Suprapubic skin (tissue), 4 donors: ENCODE data around the gene BUD13. TPM values are rescaled to one million over a fixed set of nuclear protein-coding genes. Genes with fewer than 3 reads are reported as not detected.
A peak's percentile ranks its signal among the peaks of the same experiment; 100 is the strongest.

Source experiments
- DNase-seq, 2 donors: peaks; one replicate each; pipeline ENCODE4 v3.0.0-alpha.2; 2019; ENCODE audit warnings: low spot score in 2 of 2
- H3K27ac ChIP-seq: fragments of 200-600 bp; sonication (generic); one replicate; pipeline ENCODE4 v1.5.1; 2019
- H3K27me3 ChIP-seq: fragments of 200-600 bp; sonication (generic); one replicate; pipeline ENCODE4 v1.5.1; 2019
- H3K36me3 ChIP-seq: fragments of 200-600 bp; sonication (generic); one replicate; pipeline ENCODE4 v1.5.1; 2019
- H3K4me1 ChIP-seq: fragments of 200-600 bp; sonication (generic); one replicate; pipeline ENCODE4 v1.5.1; 2019
- H3K4me3 ChIP-seq: fragments of 200-600 bp; sonication (generic); one replicate; pipeline ENCODE4 v1.5.1; 2019; ENCODE audit warnings: mild to moderate bottlenecking
- H3K9me3 ChIP-seq: fragments of 200-600 bp; sonication (generic); one replicate; pipeline ENCODE4 v1.5.1; 2019
- EP300 ChIP-seq: sonication (generic); formaldehyde crosslinking; IDR thresholded peaks from one replicate; pipeline ENCODE4 v1.6.1; 2017; ENCODE audit warnings: antibody characterized with exemption
- POLR2A ChIP-seq, 2 donors: fragments of 450-650 bp; IDR thresholded peaks; one replicate each; pipeline ENCODE4 v1.6.1; 2017; ENCODE audit warnings: antibody characterized with exemption in 2 of 2, mild to moderate bottlenecking in 2 of 2, moderate library complexity in 2 of 2
- POLR2AphosphoS5 ChIP-seq, 3 donors: sonication (generic); formaldehyde crosslinking; IDR thresholded peaks; one replicate each; pipeline ENCODE4 v1.6.1; 2017; ENCODE audit warnings: antibody characterized with exemption in 3 of 3
- WGBS: methylation state at CpG from one replicate; pipeline ENCODE4 v1.1.5; 2018; 5-methylcytosine and 5-hydroxymethylcytosine counted together
- total RNA-seq, 4 donors: library from RNA; depleted of rRNA; stranded (reverse); fragments of >200 nt; gene quantifications; one replicate each; pipeline ENCODE4 v1.1.0, GENCODE V29; 2016
- TF ChIP-seq, protein P1 (sequence below), 2 donors: fragments of 200-600 bp in 1 of 2; fragments of 450-650 bp in 1 of 2; sonication (generic) in 1 of 2; IDR thresholded peaks; one replicate each; pipeline ENCODE4 v1.5.1; 2016 to 2019; ENCODE audit warnings: antibody characterized with exemption in 2 of 2, mild to moderate bottlenecking in 1 of 2, moderate library complexity in 1 of 2

Gene BUD13
- total RNA-seq, 4 donors from 2014 or later, result 11.5 to 19.4 (median 14.3) TPM

DNA sequence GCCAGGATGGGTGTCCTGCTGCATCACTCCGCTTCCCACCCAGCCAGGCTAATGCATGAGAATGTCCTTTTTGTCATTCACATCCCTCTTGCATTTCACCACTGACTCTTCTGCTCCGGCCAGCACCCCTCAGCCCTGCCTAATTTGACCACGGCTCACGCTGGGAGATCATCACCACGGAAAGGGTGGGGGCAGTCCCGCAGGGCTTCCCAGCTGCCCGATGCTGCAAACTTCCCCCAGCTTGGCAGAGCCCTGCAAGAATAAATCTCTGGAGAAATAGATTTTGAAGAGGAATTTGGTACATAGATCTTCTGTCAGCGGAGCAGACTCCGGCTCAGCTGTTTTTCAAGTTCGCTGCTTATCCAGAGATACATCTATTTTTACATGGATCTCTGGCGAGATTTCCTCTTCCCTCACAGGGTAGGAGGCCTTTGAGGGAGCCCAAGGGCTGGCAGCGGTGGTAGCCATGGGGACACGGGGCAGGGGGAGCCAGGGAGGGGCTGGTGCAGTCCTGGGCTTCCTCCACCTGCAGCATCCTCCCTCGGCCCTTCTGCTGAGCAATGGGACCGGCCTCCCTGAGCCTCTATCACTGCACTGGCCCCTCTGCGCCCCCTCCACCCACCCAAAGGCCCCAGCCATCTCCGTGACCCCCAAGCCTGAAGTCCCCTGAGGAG lies 62.6 kb downstream of the BUD13 start:
- no peak for DNase-seq

DNA sequence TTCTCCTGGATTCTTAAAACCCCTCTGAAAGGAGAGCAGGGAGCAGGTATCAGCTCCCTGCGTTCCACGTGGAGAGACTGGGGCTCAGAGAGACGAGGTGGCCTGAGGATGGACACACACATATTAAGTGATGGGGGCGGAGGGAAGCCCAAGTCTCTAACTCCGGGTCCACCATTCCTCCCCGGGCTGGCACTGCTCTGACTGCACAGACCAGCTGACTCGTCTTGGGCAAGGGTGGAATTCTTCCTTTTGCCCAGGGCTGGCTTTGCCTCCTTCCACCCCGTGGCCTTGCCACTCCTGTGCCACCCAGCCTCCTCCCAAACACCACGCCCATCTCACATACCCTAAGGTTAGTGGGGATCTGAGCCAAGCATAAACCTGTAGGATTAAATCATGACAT lies 65.0 kb downstream of the BUD13 start:
- H3K9me3 ChIP-seq, result no peaks in the 10 kb centered on the region
- peak overlapping the region; percentile 18 for H3K4me3 ChIP-seq
- peaks cover 38% of the 10 kb centered on the region for H3K27me3 ChIP-seq
- WGBS, result 38% methylated on average over 9 of the region's 9 CpGs
- no peak overlapping the region for H3K27ac ChIP-seq
- no peaks in the 10 kb centered on the region for H3K4me1 ChIP-seq
- no peak for DNase-seq
- TF ChIP-seq POLR2A (IDR thresholded peaks at IDR 0.05) (no peak), EP300 (no peak), POLR2AphosphoS5 (IDR thresholded peaks at IDR 0.05) (no peak)
- TF ChIP-seq, protein P1, sequence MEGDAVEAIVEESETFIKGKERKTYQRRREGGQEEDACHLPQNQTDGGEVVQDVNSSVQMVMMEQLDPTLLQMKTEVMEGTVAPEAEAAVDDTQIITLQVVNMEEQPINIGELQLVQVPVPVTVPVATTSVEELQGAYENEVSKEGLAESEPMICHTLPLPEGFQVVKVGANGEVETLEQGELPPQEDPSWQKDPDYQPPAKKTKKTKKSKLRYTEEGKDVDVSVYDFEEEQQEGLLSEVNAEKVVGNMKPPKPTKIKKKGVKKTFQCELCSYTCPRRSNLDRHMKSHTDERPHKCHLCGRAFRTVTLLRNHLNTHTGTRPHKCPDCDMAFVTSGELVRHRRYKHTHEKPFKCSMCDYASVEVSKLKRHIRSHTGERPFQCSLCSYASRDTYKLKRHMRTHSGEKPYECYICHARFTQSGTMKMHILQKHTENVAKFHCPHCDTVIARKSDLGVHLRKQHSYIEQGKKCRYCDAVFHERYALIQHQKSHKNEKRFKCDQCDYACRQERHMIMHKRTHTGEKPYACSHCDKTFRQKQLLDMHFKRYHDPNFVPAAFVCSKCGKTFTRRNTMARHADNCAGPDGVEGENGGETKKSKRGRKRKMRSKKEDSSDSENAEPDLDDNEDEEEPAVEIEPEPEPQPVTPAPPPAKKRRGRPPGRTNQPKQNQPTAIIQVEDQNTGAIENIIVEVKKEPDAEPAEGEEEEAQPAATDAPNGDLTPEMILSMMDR (IDR thresholded peaks at IDR 0.05), result no peak
- no peaks in the 10 kb centered on the region for H3K36me3 ChIP-seq

More for the DNA sequence above, 62.6 kb downstream of the BUD13 start:
- Histone ChIP-seq H3K4me3 (no peak overlapping the region), H3K9me3 (no peaks in the 10 kb centered on the region), H3K4me1 (no peaks in the 10 kb centered on the region), H3K27ac (no peak overlapping the region), H3K36me3 (no peaks in the 10 kb centered on the region), H3K27me3 (peaks cover 38% of the 10 kb centered on the region)
- WGBS, result 13% methylated on average over 13 of the region's 17 CpGs
- TF ChIP-seq POLR2A (IDR thresholded peaks at IDR 0.05) (no peak), EP300 (no peak), POLR2AphosphoS5 (IDR thresholded peaks at IDR 0.05) (no peak)
- TF ChIP-seq, protein P1 (IDR thresholded peaks at IDR 0.05), result no peak

DNA sequence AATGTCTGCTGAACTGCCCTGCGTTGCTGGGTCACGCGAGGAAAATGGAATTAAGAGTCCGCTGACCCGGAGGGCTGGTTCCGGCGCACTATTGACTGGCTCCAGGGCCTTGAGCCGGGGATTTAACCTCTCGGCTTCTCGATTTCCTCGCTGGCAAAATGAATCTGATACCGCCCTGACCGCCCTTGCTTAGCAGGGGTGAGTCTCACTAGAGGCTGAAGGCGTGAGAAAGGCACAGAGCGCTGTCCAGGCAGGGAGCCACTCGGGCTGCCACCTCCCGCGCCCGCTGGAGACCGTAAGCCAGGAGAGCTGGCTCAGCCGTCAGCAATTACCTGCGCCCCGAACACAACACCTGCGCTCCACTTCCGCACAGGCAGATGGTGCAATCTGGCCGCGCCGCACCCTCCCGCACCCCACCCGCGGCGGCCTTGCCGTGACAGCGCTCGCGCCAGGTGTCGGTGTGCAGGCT lies 65.6 kb downstream of the BUD13 start:
- H3K36me3 ChIP-seq, result no peaks in the 10 kb centered on the region
- H3K27ac ChIP-seq, result no peak overlapping the region
- H3K9me3 ChIP-seq, result no peaks in the 10 kb centered on the region
- no peaks in the 10 kb centered on the region for H3K4me1 ChIP-seq
- TF ChIP-seq POLR2A (IDR thresholded peaks at IDR 0.05), result no peak
- TF ChIP-seq POLR2AphosphoS5 (IDR thresholded peaks at IDR 0.05), result no peak
- TF ChIP-seq, protein P1 (IDR thresholded peaks at IDR 0.05), result no peak
- TF ChIP-seq EP300, result no peak
- peaks cover 38% of the 10 kb centered on the region for H3K27me3 ChIP-seq
- WGBS, result no CpG with 5 or more reads among the region's 37 CpGs
- H3K4me3 ChIP-seq, result peak overlapping the region; percentile 18
- no peak for DNase-seq

DNA sequence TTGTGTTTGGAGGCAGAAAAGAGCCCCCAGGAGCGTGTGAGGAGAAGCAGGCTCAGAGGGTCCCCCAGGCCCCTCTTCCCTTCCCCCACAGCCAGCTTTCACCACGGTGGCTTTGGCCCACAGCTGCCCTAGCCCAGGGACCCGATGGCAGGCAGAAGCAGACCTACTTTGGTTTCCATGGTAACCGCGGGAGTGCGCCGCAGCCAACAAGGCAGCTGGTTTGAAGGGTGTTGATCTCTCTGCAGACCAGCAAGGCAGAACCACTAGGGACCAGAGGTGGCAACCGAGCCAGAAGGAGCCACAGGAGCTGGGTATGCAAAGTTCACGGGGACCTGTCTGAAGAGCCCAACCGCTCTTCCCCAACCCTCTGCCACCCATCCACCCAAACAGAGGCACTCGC lies 69.4 kb downstream of the BUD13 start:
- Histone ChIP-seq H3K9me3 (no peaks in the 10 kb centered on the region), H3K4me3 (no peak overlapping the region), H3K27me3 (peaks cover 16% of the 10 kb centered on the region), H3K4me1 (peaks cover 6% of the 10 kb centered on the region), H3K27ac (no peak overlapping the region), H3K36me3 (no peaks in the 10 kb centered on the region)
- 53% methylated on average over 11 of the region's 11 CpGs for WGBS
- TF ChIP-seq POLR2A (IDR thresholded peaks at IDR 0.05) (no peak), POLR2AphosphoS5 (IDR thresholded peaks at IDR 0.05) (no peak), EP300 (no peak)
- TF ChIP-seq, protein P1 (IDR thresholded peaks at IDR 0.05), result no peak
- peak in 1 of 2 donors; percentile 40 for DNase-seq

DNA sequence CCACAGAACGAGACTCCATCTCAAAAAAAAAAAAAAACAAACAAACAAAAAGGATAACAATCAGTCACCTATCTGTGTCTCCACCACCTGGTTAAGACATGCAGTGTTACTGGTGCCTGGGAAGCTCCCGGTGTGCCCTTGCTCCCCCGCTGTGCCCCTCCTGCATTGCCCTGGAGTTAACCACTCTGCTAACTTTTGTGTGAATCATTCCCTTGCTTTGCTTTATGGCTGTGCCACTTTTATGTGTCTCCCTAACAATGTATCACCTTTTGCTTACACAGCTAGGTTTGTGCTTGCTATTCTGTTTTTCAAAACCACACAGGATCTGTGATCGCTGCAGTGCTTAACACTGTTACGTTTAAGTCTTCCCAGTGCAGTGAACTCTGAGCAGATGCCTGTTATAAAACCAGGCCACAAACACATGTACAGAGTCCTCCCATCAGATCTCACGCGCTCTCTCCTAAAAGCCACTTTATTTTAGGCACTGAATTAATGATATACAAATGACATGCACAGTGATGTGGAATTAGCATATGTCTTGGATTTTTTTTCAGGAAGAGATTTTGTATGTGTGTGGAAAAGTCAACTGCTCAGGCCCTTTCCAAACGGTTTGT lies 69.9 kb downstream of the BUD13 start:
- 84% methylated on average over 8 of the region's 8 CpGs for WGBS
- no peaks in the 10 kb centered on the region for H3K36me3 ChIP-seq
- DNase-seq, result no peak
- H3K27me3 ChIP-seq, result peaks cover 11% of the 10 kb centered on the region
- no peak overlapping the region for H3K27ac ChIP-seq
- no peaks in the 10 kb centered on the region for H3K9me3 ChIP-seq
- H3K4me3 ChIP-seq, result no peak overlapping the region
- peaks cover 6% of the 10 kb centered on the region for H3K4me1 ChIP-seq
- no peak for TF ChIP-seq POLR2AphosphoS5 (IDR thresholded peaks at IDR 0.05)
- TF ChIP-seq POLR2A (IDR thresholded peaks at IDR 0.05), result no peak
